Measurements from ENCODE around the gene ZNF669. TPM values are rescaled to one million over a fixed set of nuclear protein-coding genes. Genes with fewer than 3 reads are reported as not detected.

ZNF669 gene
- total and polyA plus RNA-seq, 7 experiments from 2014 or later = 7.9 to 22.6 (median 15.0) TPM

DNA sequence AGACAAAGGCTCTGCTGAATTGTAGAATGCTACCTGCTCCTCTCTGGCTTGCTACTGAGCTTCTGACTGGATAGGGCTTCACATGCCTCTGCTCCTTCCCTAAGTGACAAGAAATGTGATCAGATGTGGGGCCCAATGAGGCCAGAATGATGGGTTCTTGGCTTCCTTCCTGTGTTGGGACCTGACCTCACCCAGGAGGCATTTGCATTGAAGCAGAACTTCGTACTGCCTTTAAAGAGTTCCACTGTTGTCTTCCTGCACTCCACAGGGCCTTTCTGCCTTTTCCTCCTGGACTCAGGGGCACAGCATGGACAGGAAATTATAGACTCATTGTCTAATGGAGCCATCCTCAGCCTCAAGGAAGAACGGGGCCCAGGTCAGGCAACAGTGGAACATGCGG is 39.9 kb downstream of the ZNF669 start:
- ATAC-seq = no peak
- no peak overlapping the region for H3K4me3 ChIP-seq (ENCODE audit: low read length)
- H3K4me3 Mint-ChIP-seq = no peak overlapping the region
- intact Hi-C loops (cut with micrococcal nuclease) = no loop called here
- H3K9me3 ChIP-seq (ENCODE audit: control insufficient read depth in 2 of 3, low read length in 3 of 3) = peaks cover 0 to 57% (median 11%) of the 10 kb centered on the region in 3 experiments
- ChIA-PET CTCF (no interaction called here), POLR2A (no interaction called here)
- no peaks in the 10 kb centered on the region for H3K27me3 ChIP-seq (ENCODE audit: control insufficient read depth in 2 of 2, insufficient read depth in 2 of 2, low read length in 2 of 2)
- peaks cover 7 to 93% (median 55%) of the 10 kb centered on the region in 11 donors for H3K9me3 Mint-ChIP-seq
- H3K36me3 Mint-ChIP-seq = peaks cover 14 to 65% (median 53%) of the 10 kb centered on the region in 5 donors
- no peaks in the 10 kb centered on the region for H3K27me3 Mint-ChIP-seq
- no peak overlapping the region for H3K27ac ChIP-seq (ENCODE audit: low read depth, low read length)
- no peaks in the 10 kb centered on the region for H3K4me1 Mint-ChIP-seq
- H3K27ac Mint-ChIP-seq = no peak overlapping the region
- H3K4me1 ChIP-seq (ENCODE audit: control insufficient read depth in 2 of 2, insufficient read depth in 2 of 2, low read length in 2 of 2) = no peaks in the 10 kb centered on the region
- peaks cover 0 to 3% (median 0%) of the 10 kb centered on the region in 3 experiments for H3K36me3 ChIP-seq (ENCODE audit: control insufficient read depth in 2 of 3, insufficient read depth in 3 of 3, low read length in 3 of 3)
- DNase-seq = no peak

GRCh38 chr1:247060771-247061170 is 43.4 kb downstream of the ZNF669 start:
- peaks cover 7 to 75% (median 66%) of the 10 kb centered on the region in 5 donors for H3K36me3 Mint-ChIP-seq
- intact Hi-C loops (cut with micrococcal nuclease) = no loop called here
- no peaks in the 10 kb centered on the region for H3K27me3 Mint-ChIP-seq
- ChIA-PET CTCF (no interaction called here), POLR2A (no interaction called here)
- no peaks in the 10 kb centered on the region for H3K4me1 ChIP-seq (ENCODE audit: control insufficient read depth in 2 of 2, insufficient read depth in 2 of 2, low read length in 2 of 2)
- H3K4me3 Mint-ChIP-seq = no peak overlapping the region
- no peaks in the 10 kb centered on the region for H3K27me3 ChIP-seq (ENCODE audit: control insufficient read depth in 2 of 2, insufficient read depth in 2 of 2, low read length in 2 of 2)
- no peak for ATAC-seq
- H3K36me3 ChIP-seq (ENCODE audit: control insufficient read depth in 2 of 3, insufficient read depth in 3 of 3, low read length in 3 of 3) = peaks cover 0 to 3% (median 0%) of the 10 kb centered on the region in 3 experiments
- no peak for DNase-seq
- no peak overlapping the region for H3K4me3 ChIP-seq (ENCODE audit: low read length)
- peaks cover 0 to 50% (median 5%) of the 10 kb centered on the region in 3 experiments for H3K9me3 ChIP-seq (ENCODE audit: control insufficient read depth in 2 of 3, low read length in 3 of 3)
- H3K27ac ChIP-seq (ENCODE audit: low read depth, low read length) = no peak overlapping the region
- no peak overlapping the region for H3K27ac Mint-ChIP-seq
- peaks cover 11 to 96% (median 59%) of the 10 kb centered on the region in 11 donors for H3K9me3 Mint-ChIP-seq
- H3K4me1 Mint-ChIP-seq = peaks cover 0 to 7% (median under 1%) of the 10 kb centered on the region in 7 donors

- Histone ChIP-seq H3K27ac (ENCODE audit: low read depth, low read length) (no peak overlapping the region), H3K4me1 (ENCODE audit: control insufficient read depth in 2 of 2, insufficient read depth in 2 of 2, low read length in 2 of 2) (no peaks in the 10 kb centered on the region), H3K27me3 (ENCODE audit: control insufficient read depth in 2 of 2, insufficient read depth in 2 of 2, low read length in 2 of 2) (no peaks in the 10 kb centered on the region), H3K36me3 (ENCODE audit: control insufficient read depth in 2 of 3, insufficient read depth in 3 of 3, low read length in 3 of 3) (no peaks in the 10 kb centered on the region), H3K9me3 (ENCODE audit: control insufficient read depth in 2 of 3, low read length in 3 of 3) (peaks cover 0 to 62% (median 12%) of the 10 kb centered on the region in 3 experiments), H3K4me3 (ENCODE audit: low read length) (no peak overlapping the region)
- CTCF ChIA-PET = no interaction called here
- no peak overlapping the region for H3K27ac Mint-ChIP-seq
- no peak for ATAC-seq
- POLR2A ChIA-PET = no interaction called here
- no peak for DNase-seq
- H3K4me1 Mint-ChIP-seq = peaks cover 0 to 12% (median 5%) of the 10 kb centered on the region in 7 donors
- intact Hi-C loops (cut with micrococcal nuclease) = loop anchor here in 1 of 2 donors (2.0 kb wide), 1 partner anchor 13 kb away; no protein-coding TSS in a partner anchor
- no peaks in the 10 kb centered on the region for H3K27me3 Mint-ChIP-seq
- peaks cover 4 to 69% (median 47%) of the 10 kb centered on the region in 5 donors for H3K36me3 Mint-ChIP-seq
- H3K9me3 Mint-ChIP-seq = peaks cover 17 to 94% (median 62%) of the 10 kb centered on the region in 11 donors
- H3K4me3 Mint-ChIP-seq = no peak overlapping the region
Observed at GRCh38 chr1:247056071-247056470, 48.1 kb downstream of the ZNF669 start.

- Mint-ChIP-seq H3K27ac (no peak overlapping the region), H3K4me1 (peaks cover 0 to 12% (median 5%) of the 10 kb centered on the region in 7 donors), H3K36me3 (peaks cover 4 to 64% (median 45%) of the 10 kb centered on the region in 5 donors), H3K27me3 (no peaks in the 10 kb centered on the region), H3K4me3 (no peak overlapping the region), H3K9me3 (peaks cover 17 to 95% (median 61%) of the 10 kb centered on the region in 11 donors)
- Histone ChIP-seq H3K27me3 (ENCODE audit: control insufficient read depth in 2 of 2, insufficient read depth in 2 of 2, low read length in 2 of 2) (no peaks in the 10 kb centered on the region), H3K4me1 (ENCODE audit: control insufficient read depth in 2 of 2, insufficient read depth in 2 of 2, low read length in 2 of 2) (no peaks in the 10 kb centered on the region), H3K36me3 (ENCODE audit: control insufficient read depth in 2 of 3, insufficient read depth in 3 of 3, low read length in 3 of 3) (no peaks in the 10 kb centered on the region), H3K27ac (ENCODE audit: low read depth, low read length) (no peak overlapping the region), H3K4me3 (ENCODE audit: low read length) (no peak overlapping the region), H3K9me3 (ENCODE audit: control insufficient read depth in 2 of 3, low read length in 3 of 3) (peaks cover 0 to 68% (median 12%) of the 10 kb centered on the region in 3 experiments)
- DNase-seq = no peak
- ChIA-PET POLR2A (no interaction called here), CTCF (no interaction called here)
- no peak for ATAC-seq
- intact Hi-C loops (cut with micrococcal nuclease) = no loop called here
Observed at GRCh38 chr1:247054992-247055415, 49.2 kb downstream of the ZNF669 start.

Other genes with a start within 250 kb of the ZNF669 start
- gene AHCTF1, start 172.4 kb downstream of the ZNF669 start, total RNA-seq = 10 to 100 TPM; 31.8 to 66.5 (median 57.3) TPM
- 10 to 100 TPM; 19.0 to 30.6 TPM for gene AHCTF1, start 172.4 kb downstream of the ZNF669 start, polyA plus RNA-seq
- gene ZNF695, start 96.3 kb downstream of the ZNF669 start, total RNA-seq = under 1 TPM in 1 of 5 experiments, not detected in 4; 0.17 TPM
- not detected for gene ZNF695, start 96.3 kb downstream of the ZNF669 start, polyA plus RNA-seq
- 1 to 10 TPM in 3 of 5 experiments, under 1 TPM in 2; 0.56 to 4.0 (median 1.1) TPM for gene ZNF670, start 25.5 kb downstream of the ZNF669 start, total RNA-seq
- 1 to 10 TPM; 1.6 to 2.6 TPM for gene ZNF670, start 25.5 kb downstream of the ZNF669 start, polyA plus RNA-seq
- 10 to 100 TPM; 17.1 to 26.7 (median 23.3) TPM for gene ZNF124, start 67.7 kb upstream of the ZNF669 start, total RNA-seq
- 10 to 100 TPM in 1 of 2 donors, 1 to 10 TPM in 1; 8.3 to 10.5 TPM for gene ZNF124, start 67.7 kb upstream of the ZNF669 start, polyA plus RNA-seq
- gene VN1R5, start 151.7 kb upstream of the ZNF669 start, total RNA-seq = not detected
- gene VN1R5, start 151.7 kb upstream of the ZNF669 start, polyA plus RNA-seq = not detected
- 10 to 100 TPM in 3 of 5 experiments, 1 to 10 TPM in 2; 9.5 to 25.1 (median 17.3) TPM for gene ZNF496, start 227.5 kb upstream of the ZNF669 start, total RNA-seq
- gene ZNF496, start 227.5 kb upstream of the ZNF669 start, polyA plus RNA-seq = 10 to 100 TPM in 1 of 2 donors, 1 to 10 TPM in 1; 9.2 to 10.5 TPM